HepG2 (cell line): ENCODE data around the gene RPE. TPM values are rescaled to one million over a fixed set of nuclear protein-coding genes. Genes with fewer than 3 reads are reported as not detected.
A peak's percentile ranks its signal among the peaks of the same experiment; 100 is the strongest.

Source experiments
- ATAC-seq: fragments of 200-7000 bp; cut with Tn5 transposase; 3 replicates; pipeline ENCODE4 v1.9.1; 2020; ENCODE audit warnings: mild to moderate bottlenecking, moderate library complexity
- BruUV-seq: library from RNA; stranded (reverse); fragments of 400-500 nt; replicated peaks from 2 replicates; lab custom pipeline; 2021; lab: Mats Ljungman, UMichigan
- CTCF ChIA-PET: fragments of 300-600 bp; formaldehyde crosslinking; extraction: SDS; loops from one replicate; lab custom pipeline; 2021; ENCODE audit warnings: low total read pairs, inconsistent platforms, low intra/inter-chr PET ratio; lab: Yijun Ruan, JAX
- POLR2A ChIA-PET: fragments of 350-600 bp; sonication (Branson Sonifier 250); formaldehyde crosslinking; loops from one replicate; lab custom pipeline; 2020; ENCODE audit warnings: antibody characterized with exemption, inconsistent platforms; lab: Yijun Ruan, JAX
- DNase-seq: peaks from one replicate; pipeline ENCODE4 v3.0.0-alpha.2; 2015; ENCODE audit warnings: low spot score
- FAIRE-seq: peaks from 3 replicates; lab custom pipeline; 2011; peaks lifted over from hg19 to GRCh38; lab: Jason Lieb, UNC
- H2AFZ ChIP-seq: one replicate; pipeline ENCODE4 v1.6.1; 2011; ENCODE audit warnings: low read length, inconsistent platforms
- H3K27ac ChIP-seq: fragments of 300-600 bp; 3 replicates; pipeline ENCODE4 v1.8.0; 2011; ENCODE audit warnings: mixed run types, mild to moderate bottlenecking, mixed read lengths, low read length, inconsistent platforms; ENCODE audit not compliant: insufficient read depth; ENCODE audit errors: extremely low read length
- H3K27me3 ChIP-seq, 2 experiments: fragments of 200-600 bp in 1 of 2; 2 replicates in 1 of 2; 3 replicates in 1 of 2; pipeline versions ENCODE4 v1.6.0 to v1.8.0; 2011; ENCODE audit warnings: low read length in 2 of 2, mild to moderate bottlenecking in 2 of 2, moderate library complexity in 2 of 2, inconsistent platforms in 1 of 2; ENCODE audit not compliant: insufficient read depth in 2 of 2, control insufficient read depth in 1 of 2
- H3K36me3 ChIP-seq, 2 experiments: fragments of 200-600 bp in 1 of 2; replicated peaks in 1 of 2; 2 replicates in 1 of 2; 3 replicates in 1 of 2; pipeline versions ENCODE4 v1.5.1 to v1.8.0; 2011; ENCODE audit warnings: low read length in 2 of 2, inconsistent platforms in 1 of 2; ENCODE audit not compliant: insufficient read depth in 2 of 2, control insufficient read depth in 1 of 2
- H3K4me1 ChIP-seq: 2 replicates; pipeline ENCODE4 v1.5.1; 2012; ENCODE audit warnings: low read length, inconsistent platforms; ENCODE audit not compliant: insufficient read depth
- H3K4me2 ChIP-seq: 2 replicates; pipeline ENCODE4 v1.6.0; 2011; ENCODE audit warnings: low read depth, low read length, inconsistent platforms
- H3K4me3 ChIP-seq, 3 experiments: fragments of 200-600 bp in 1 of 3; sonication (generic), shearing (Covaris generic) in 1 of 3; replicated peaks in 1 of 3; 2 replicates each; pipeline ENCODE4 v1.5.1; 2011 to 2016; ENCODE audit warnings: low read length in 3 of 3, inconsistent platforms in 2 of 3, low read depth in 2 of 3, mild to moderate bottlenecking in 2 of 3, control low read depth in 1 of 3, mixed read lengths in 1 of 3; ENCODE audit not compliant: insufficient read depth in 1 of 3
- H3K79me2 ChIP-seq: one replicate; pipeline ENCODE4 v1.6.1; 2011; ENCODE audit warnings: low read length, inconsistent platforms; ENCODE audit not compliant: insufficient read depth
- H3K9ac ChIP-seq: 2 replicates; pipeline ENCODE4 v1.6.0; 2011; ENCODE audit warnings: mild to moderate bottlenecking, low read depth, low read length, inconsistent platforms; ENCODE audit not compliant: insufficient read depth
- H3K9me3 ChIP-seq: 2 replicates; pipeline ENCODE4 v1.5.1; 2012; ENCODE audit warnings: mild to moderate bottlenecking, low read length
- H4K20me1 ChIP-seq: 2 replicates; pipeline ENCODE4 v1.6.0; 2011; ENCODE audit warnings: inconsistent platforms, mild to moderate bottlenecking, low read length, moderate library complexity; ENCODE audit not compliant: insufficient read depth
- CCAR2 ChIP-seq: fragments of 200-400 bp; formaldehyde crosslinking; optimal IDR thresholded peaks from 2 replicates; pipeline ENCODE3; 2018; ENCODE audit warnings: low read depth, mild to moderate bottlenecking, low read length, moderate library complexity
- CCDC6 ChIP-seq: sonication (generic); formaldehyde crosslinking; IDR thresholded peaks from 2 replicates; pipeline ENCODE4 v1.8.1; 2022; ENCODE audit warnings: mild to moderate bottlenecking, missing genetic modification reagents, moderate library complexity
- FOXA3 ChIP-seq: IDR thresholded peaks from 2 replicates; pipeline ENCODE4 v1.6.1; 2016; ENCODE audit warnings: missing genetic modification reagents, missing compliant biosample characterization
- RELA ChIP-seq: sonication (generic); formaldehyde crosslinking; IDR thresholded peaks from 2 replicates; pipeline ENCODE4 v1.4.0; 2020; ENCODE audit warnings: missing genetic modification reagents
- SMARCC2 ChIP-seq: fragments of 450-650 bp; IDR thresholded peaks from 2 replicates; pipeline ENCODE4 v1.6.1; 2017; ENCODE audit warnings: antibody characterized with exemption, mild to moderate bottlenecking
- SPEN ChIP-seq: sonication (generic); formaldehyde crosslinking; IDR thresholded peaks from 2 replicates; pipeline ENCODE4 v1.5.1; 2020; ENCODE audit warnings: low read depth, mild to moderate bottlenecking, missing genetic modification reagents
- ZFP37 ChIP-seq: sonication (generic); formaldehyde crosslinking; IDR thresholded peaks from 2 replicates; pipeline ENCODE4 v1.4.0; 2020; ENCODE audit warnings: missing genetic modification reagents, borderline replicate concordance
- ZNF292 ChIP-seq: sonication (generic); formaldehyde crosslinking; IDR thresholded peaks from 2 replicates; pipeline ENCODE4 v1.8.1; 2022; ENCODE audit warnings: mild to moderate bottlenecking, low read depth, missing genetic modification reagents, borderline replicate concordance
- ZNF367 ChIP-seq: sonication (generic); formaldehyde crosslinking; IDR thresholded peaks from 2 replicates; pipeline ENCODE4 v1.4.0; 2020; ENCODE audit warnings: missing genetic modification reagents, borderline replicate concordance
- ZNF607 ChIP-seq: sonication (generic); formaldehyde crosslinking; IDR thresholded peaks from 2 replicates; pipeline ENCODE4 v1.5.1; 2020; ENCODE audit warnings: missing genetic modification reagents, mild to moderate bottlenecking, borderline replicate concordance
- ZNF7 ChIP-seq: IDR thresholded peaks from 2 replicates; pipeline ENCODE4 v1.6.1; 2016; ENCODE audit warnings: missing biosample characterization, missing genetic modification reagents
- WGBS: methylation state at CpG from one replicate; pipeline ENCODE4 v1.1.6; 2017; ENCODE audit warnings: low lambda C conversion rate; 5-methylcytosine and 5-hydroxymethylcytosine counted together
- in situ Hi-C: cut with HindIII; loops from 2 replicates; pipeline ENCODE4 v1.10.0; 2017; ENCODE audit warnings: low pct_unique_long_range_greater_than_20kb; ENCODE audit not compliant: extremely low pct_ligation_motif_present
- intact Hi-C: fragments of 100-400 bp; cut with micrococcal nuclease; formaldehyde crosslinking; loops from one replicate; pipeline ENCODE4 v1.10.0; 2022; ENCODE audit not compliant: unreplicated experiment
- polyA plus RNA-seq, 8 experiments: library from polyadenylated mRNA; depleted of rRNA in 3 of 8; stranded (reverse) in 7 of 8; unstranded in 1 of 8; fragments of >200 nt; fragmentation: Illumina TruSeq in 4 of 8; extraction: Trizol in 4 of 8; gene quantifications; 2 replicates each; pipeline versions ENCODE4 v1.2.1 to v1.2.3, GENCODE V29; 2011 to 2016; ENCODE audit warnings: low read depth in 4 of 8, missing spikeins in 1 of 8, mixed read lengths in 1 of 8; ENCODE audit not compliant: insufficient read depth in 1 of 8
- total RNA-seq, 5 experiments: library from RNA; depleted of rRNA; stranded (reverse); fragments of >200 nt; fragmentation: Illumina TruSeq; extraction: Trizol; gene quantifications; 2 replicates each; pipeline ENCODE4 v1.2.3, GENCODE V29; 2016; ENCODE audit warnings: low read depth in 1 of 5

The RPE gene
- total and polyA plus RNA-seq, 2 of the 13 experiments (the other 11 are each of a cell fraction or from before 2014, with no cell fraction given), result 72.3 to 107 TPM

GRCh38 chr2:209990838-209991237 is 11.6 kb upstream of the RPE start:
- BruUV-seq, result no TSS peak
- H3K4me3 ChIP-seq, result no peak overlapping the region
- peaks cover 1 to 5% of the 10 kb centered on the region in 2 experiments; a peak in 2 of 5 replicates for H3K27me3 ChIP-seq
- TF ChIP-seq ZNF367 (no peak), FOXA3 (no peak), ZFP37 (CRISPR knock-in tag) (no peak), CCDC6 (CRISPR knock-in tag) (no peak), SPEN (CRISPR knock-in tag) (no peak), SMARCC2 (no peak), CCAR2 (no peak), ZNF292 (CRISPR knock-in tag) (no peak)
- H3K4me1 ChIP-seq, result no peaks in the 10 kb centered on the region
- H2AFZ ChIP-seq, result no peak overlapping the region
- no peak overlapping the region for H3K9ac ChIP-seq
- no peaks in the 10 kb centered on the region for H4K20me1 ChIP-seq
- no peaks in the 10 kb centered on the region for H3K9me3 ChIP-seq
- no peaks in the 10 kb centered on the region for H3K36me3 ChIP-seq
- 2% methylated on average over 2 of the region's 2 CpGs for WGBS
- intact Hi-C loops, result no loop called here
- H3K27ac ChIP-seq, result no peak overlapping the region
- DNase-seq, result no peak
- in situ Hi-C loops, result no loop called here
- H3K79me2 ChIP-seq, result no peaks in the 10 kb centered on the region
- CTCF ChIA-PET, result no interaction called here
- FAIRE-seq, result no peak
- POLR2A ChIA-PET, result no interaction called here
- ATAC-seq, result no peak
- no peak overlapping the region for H3K4me2 ChIP-seq

GRCh38 chr2:209993968-209994367 is 8.5 kb upstream of the RPE start:
- Histone ChIP-seq H3K4me2 (no peak overlapping the region), H3K4me1 (no peaks in the 10 kb centered on the region), H3K36me3 (no peaks in the 10 kb centered on the region), H3K27ac (no peak overlapping the region), H2AFZ (no peak overlapping the region), H3K9me3 (no peaks in the 10 kb centered on the region), H3K4me3 (no peak overlapping the region), H3K79me2 (no peaks in the 10 kb centered on the region), H3K27me3 (peaks cover 1 to 5% of the 10 kb centered on the region in 2 experiments; a peak in 2 of 5 replicates), H3K9ac (no peak overlapping the region), H4K20me1 (no peaks in the 10 kb centered on the region)
- intact Hi-C loops, result no loop called here
- BruUV-seq, result no TSS peak
- no peak for FAIRE-seq
- ATAC-seq, result no peak; the same call in 2 of the 3 replicates
- WGBS, result 25% methylated on average over 9 of the region's 9 CpGs
- POLR2A ChIA-PET, result no interaction called here
- TF ChIP-seq ZNF607 (CRISPR knock-in tag) (no peak), ZNF7 (CRISPR knock-in tag) (0 out of 2 replicates have a peak, but pooled peaks have one; percentile 58), RELA (CRISPR knock-in tag) (no peak)
- CTCF ChIA-PET, result no interaction called here
- no peak for DNase-seq
- in situ Hi-C loops, result no loop called here
